GM18526 (cell line): ENCODE data around the gene MACROD1.

Source experiments
- POLR2A ChIP-seq: IDR thresholded peaks from 3 replicates; pipeline ENCODE4 v1.6.1; 2011; ENCODE audit not compliant: insufficient read length; ENCODE audit errors: extremely low read depth

Gene MACROD1

DNA sequence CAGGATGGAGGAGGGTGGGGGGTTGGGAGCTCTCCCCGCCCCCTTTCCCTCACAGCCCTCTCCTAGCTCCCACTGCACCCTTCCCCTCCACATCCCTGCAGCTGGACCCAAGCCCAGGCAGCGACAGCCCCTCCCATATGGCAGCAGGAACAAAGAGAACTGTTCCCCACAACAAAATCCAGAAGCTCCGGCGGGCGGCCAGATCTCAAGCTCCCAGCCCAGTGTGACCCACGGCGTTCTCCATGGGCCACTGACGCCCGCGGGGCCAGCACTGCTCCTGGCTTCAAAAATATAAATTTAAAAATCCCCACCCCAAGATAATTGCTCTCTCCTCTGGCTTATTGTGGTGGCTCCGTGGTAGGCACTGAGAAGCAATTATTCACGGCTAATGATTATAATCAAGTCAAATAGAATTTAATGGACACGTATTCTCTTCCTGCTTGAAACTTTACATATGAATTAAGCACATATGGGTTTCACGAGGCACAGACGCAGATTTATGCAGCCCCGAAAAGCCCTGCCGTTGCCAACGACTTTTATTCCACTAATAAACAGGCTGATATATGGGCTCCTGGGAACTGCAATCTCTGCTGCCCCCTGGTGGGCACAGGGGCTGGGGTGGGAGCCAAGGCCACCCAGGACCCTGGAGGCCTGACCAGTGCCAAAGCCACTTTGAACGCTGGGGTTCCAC, 17.5 kb downstream of the MACROD1 start:
- TF ChIP-seq POLR2A: no peak

DNA sequence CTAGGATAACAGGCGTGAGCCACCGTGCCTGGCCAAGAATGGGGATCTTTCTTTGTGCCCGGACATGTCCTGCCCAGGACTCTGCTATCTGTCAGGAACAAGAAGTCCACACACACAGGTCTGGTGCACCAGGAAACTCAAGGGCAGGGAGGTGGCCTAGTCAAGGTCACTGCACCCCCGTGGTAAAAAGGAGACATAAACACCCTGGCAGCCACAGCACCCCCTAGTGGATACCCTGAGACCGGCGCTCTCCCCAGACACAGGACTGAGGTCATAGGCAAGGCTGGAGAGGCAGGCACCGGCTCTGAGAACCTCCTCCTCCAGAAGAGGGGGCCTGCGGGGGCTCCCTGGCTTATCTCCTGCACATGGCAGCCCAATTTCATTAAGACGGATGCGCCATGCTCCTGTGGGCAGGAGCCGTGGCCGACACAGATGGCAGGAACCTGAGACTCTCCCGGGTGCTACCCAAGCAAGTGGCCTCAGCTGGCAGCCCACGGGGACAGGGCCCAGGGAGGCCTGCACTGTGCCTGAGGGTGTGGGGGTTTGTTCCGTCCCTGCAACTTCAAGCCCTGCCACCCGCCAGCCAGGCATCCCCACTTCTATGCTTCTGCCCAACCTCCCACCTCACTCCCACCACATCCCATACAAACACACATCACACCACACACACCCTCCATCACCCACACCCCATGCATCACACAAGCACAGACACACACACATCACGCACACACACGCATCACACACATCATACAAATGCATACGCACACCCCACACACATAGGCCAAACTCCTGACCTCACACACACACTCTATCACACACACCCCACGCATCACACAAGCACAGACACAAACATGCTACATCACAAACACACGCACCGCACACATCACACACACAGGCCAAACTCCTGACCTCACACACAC, 19.6 kb downstream of the MACROD1 start:
- TF ChIP-seq POLR2A: no peak

- no peak for TF ChIP-seq POLR2A
These were observed 21.1 kb downstream of the MACROD1 start for GRCh38 chr11:64144587-64145472.

DNA sequence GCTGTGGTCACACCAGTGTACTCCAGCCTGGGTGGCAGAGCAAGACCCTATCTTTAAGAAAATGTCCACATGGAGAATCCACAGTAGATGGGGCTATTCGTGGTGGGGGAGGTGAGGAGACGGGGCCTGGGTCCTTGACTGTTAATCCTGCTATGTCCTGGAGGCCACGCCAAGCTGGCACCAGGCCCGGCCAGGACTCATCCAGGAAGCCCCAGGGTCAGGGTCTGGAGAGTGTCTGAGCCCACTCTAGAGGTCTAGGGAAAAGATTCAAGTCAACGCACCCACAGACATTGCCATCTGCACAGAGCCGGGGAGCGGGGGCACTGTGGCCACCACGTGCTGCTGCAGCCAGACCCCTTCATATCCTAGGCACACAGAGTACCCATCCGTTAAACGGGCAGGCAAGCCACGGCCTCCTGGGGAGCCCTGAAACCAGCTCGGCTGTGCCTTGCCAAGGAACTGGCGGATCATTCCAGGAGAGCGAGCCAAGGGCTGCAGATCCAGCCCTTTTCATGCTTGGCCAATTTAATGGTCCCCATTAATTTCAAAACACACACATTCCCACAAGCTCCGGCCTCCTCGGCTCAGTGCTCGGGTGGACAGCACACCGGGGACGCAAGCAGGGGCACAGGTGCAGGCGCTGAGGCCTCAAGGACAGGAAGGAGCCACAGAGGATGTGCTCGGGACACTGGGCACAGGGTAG, 24.7 kb downstream of the MACROD1 start:
- no peak for TF ChIP-seq POLR2A

GRCh38 chr11:64140082-64140481, 25.8 kb downstream of the MACROD1 start:
- no peak for TF ChIP-seq POLR2A

DNA sequence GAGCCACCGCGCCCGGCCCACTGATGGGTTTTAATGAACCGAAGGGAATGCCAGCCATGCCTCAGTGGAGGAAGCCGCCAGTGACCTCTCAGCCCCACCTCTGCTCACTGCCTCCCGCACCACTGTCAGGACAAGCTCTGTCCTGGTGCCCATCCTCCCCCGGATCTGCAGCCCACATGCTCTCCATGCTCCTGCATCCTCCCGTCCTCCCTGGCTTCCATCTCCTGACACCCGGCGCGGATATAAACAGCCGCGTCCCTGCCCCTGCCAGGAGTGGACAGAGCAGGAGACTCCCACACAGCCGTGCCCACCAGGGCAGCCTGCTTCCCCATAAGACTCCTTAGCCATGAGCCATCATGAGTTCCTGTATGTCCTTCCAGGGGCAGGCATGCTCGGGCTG, 26.9 kb downstream of the MACROD1 start:
- TF ChIP-seq POLR2A: no peak

- no peak for TF ChIP-seq POLR2A
These were observed 27.5 kb downstream of the MACROD1 start for GRCh38 chr11:64138398-64138797.

GRCh38 chr11:64136765-64137441, 29.0 kb downstream of the MACROD1 start:
- TF ChIP-seq POLR2A: no peak

DNA sequence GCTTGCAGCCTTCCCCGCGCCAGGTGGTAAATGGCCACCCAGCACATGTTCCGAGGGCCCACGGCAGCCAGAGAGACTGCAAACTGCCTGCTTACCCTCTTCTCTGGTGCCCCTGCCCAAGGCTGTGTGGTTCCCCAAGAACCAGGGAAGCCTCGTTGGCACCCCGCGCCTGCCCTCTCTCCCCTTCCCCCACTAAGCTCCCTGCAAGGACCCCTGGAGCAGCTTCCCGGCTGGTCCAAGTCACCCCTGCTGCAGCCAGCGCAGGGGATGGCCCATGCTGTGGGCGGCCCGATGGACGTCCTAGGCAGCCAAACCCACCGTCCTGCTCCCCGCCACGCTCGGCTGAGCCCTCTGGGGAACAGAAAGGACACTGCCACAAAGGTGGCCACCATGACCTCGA, 30.2 kb downstream of the MACROD1 start:
- no peak for TF ChIP-seq POLR2A

GRCh38 chr11:64134963-64135362, 30.9 kb downstream of the MACROD1 start:
- TF ChIP-seq POLR2A: no peak

DNA sequence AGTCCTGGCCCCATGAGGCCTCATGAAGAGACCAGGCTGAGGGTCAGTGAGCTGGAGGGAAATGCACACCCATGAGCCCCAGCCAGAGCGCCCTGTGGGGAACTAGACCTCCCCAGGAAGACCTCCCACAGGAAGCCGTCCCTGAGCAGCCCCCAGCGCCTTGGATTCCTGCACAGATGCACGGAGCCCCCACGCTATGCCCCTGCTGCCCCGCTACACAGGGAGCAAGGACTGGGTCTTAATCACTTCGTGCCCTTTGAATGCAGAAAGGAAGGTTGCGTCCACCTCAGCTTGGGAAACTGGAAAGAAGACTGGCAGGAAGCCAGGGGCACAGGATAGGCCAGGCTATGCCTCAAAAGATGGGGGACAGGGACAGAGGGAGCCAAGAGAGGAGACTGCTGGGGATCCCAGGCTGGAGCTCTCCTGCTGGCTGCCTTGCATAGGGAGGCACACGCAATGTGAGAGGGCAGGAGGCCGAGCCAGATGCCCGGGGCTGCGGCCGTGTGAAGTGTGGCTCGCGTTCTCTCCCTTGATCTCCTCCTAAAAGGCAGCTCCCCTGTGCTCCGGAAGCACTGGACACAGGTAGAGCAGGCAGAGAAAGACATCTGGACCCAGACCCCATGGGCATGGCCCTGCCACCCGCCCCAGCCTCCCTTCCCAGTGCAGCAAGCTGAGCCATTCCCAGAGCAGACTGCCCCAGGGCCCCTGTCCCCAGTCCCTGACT, 32.8 kb downstream of the MACROD1 start:
- TF ChIP-seq POLR2A: no peak

DNA sequence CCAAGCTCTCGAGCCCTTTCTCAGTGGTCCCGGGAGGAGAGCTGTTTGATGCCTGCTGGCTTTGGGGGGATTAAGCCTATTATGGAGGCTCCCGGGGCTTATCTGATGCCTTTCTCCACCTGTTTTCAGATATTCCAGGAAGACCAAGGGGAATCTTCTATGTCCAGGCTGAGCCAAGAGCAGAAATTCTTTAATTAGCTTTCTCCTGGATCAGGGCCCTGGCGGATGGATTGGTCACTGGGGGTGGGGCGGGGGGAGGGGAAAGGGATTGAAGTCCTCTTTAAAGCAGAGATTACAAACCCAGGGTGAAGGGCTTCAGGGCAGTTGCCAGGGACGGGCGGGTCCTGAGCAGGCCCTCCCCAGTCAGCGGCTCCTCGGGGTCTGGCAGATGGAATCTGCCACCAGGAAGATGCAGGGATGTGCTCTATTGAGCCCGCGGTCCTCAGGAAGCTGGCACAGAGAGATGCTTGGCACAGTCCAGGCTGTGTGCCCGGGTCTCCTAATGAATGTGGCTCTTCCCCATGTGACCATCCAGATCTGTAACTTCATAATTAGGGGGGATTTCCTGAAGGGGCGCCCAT, 33.6 kb downstream of the MACROD1 start:
- TF ChIP-seq POLR2A: no peak

DNA sequence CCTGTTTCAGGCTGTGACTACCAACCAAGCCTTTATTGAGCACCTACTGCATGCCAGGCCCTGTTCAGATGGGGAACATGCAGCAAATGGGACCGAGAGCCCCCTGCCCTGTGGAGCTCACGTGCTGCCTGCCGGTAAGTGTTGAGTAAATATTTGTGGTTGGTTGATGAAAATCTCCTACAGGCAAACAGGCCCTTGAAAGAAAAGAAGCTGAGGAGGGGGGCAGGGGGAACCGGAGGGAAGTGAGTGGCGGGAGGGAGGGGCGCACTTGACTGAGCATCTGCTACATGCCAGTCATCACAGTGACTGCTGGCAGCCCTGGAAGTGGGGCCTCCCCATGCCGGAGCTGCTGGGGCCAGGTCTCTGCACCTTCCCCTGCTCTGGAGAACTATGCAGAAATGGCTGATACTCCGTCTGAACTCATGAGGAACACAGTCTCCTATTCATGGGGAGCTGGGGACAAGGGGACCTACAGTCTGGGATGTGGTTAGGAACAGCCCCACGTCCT, 34.2 kb downstream of the MACROD1 start:
- TF ChIP-seq POLR2A: no peak

DNA sequence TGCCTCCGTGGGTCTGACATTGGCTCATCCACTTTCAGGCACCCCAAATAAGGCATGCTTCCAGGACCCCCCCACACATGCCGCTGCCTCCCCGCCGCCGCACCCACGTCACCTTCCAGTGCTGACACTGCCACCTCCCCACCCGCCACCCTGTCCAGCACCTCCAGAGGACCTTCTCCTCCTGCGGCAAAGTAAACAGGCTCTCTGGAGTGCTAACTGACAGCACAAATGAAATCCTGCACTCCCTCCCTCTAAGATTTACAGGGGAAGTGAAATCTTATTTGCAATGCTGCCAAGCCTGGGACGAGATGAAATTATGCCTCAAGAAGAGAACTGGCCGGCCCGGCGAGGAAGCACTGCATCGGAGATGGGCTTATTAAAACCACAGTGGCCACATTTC, 35.3 kb downstream of the MACROD1 start:
- TF ChIP-seq POLR2A: no peak

DNA sequence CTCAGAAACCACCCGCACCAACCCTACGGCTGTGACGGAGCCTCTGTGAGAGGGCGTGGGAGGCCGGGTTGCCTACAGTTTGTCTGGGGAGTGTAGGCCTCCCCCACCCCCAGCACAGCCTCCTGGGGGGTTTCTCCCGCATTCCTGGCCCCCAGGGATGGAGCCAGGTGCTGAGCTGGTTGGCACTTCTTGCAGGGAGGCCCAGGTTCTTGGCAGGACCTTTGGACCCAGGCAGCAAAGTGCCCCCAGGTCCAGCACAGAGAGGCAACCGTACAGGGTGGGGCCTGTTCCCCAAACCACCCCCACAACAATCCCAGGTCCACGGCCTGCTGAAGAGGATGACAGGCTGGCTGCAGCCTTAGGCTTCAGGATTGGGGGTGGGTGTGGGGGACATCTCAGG, 36.5 kb downstream of the MACROD1 start:
- no peak for TF ChIP-seq POLR2A
